OCI-LY3 (cell line): ENCODE measurements around the gene ELAVL2.

Source experiments
- EZH2phosphoT487 ChIP-seq: fragments of 200-600 bp; shearing (Covaris generic); IDR thresholded peaks from 2 replicates; pipeline ENCODE4 v1.6.1; 2018; ENCODE audit warnings: antibody characterized with exemption, mixed run types, low read depth
- TF ChIP-seq, protein P1 (sequence below): fragments of 200-600, 300-600 bp; sonication (generic); IDR thresholded peaks from 2 replicates; pipeline ENCODE4 v1.5.1; 2014; ENCODE audit warnings: antibody characterized with exemption, low read length, low read depth

DNA sequence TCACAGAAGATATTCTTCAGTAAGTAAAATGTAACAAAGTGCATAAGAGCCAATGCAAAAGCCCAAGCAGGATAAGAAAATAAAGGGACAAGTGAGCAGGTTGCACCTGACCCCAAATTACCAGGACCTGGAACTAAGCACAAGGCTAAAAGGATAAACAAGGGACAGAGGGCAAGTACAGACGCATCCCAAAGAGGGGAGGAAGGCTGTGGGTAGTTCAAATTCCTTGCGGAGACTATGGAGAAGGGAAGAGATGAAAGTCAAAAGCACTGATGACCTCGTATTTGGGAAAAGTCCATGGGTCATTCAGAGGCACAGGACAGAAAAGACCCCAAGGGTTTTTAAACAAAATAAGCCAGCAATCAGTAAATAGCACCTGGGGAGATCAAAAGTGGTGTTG, 11.8 kb downstream of the ELAVL2 start:
- TF ChIP-seq, protein P1, sequence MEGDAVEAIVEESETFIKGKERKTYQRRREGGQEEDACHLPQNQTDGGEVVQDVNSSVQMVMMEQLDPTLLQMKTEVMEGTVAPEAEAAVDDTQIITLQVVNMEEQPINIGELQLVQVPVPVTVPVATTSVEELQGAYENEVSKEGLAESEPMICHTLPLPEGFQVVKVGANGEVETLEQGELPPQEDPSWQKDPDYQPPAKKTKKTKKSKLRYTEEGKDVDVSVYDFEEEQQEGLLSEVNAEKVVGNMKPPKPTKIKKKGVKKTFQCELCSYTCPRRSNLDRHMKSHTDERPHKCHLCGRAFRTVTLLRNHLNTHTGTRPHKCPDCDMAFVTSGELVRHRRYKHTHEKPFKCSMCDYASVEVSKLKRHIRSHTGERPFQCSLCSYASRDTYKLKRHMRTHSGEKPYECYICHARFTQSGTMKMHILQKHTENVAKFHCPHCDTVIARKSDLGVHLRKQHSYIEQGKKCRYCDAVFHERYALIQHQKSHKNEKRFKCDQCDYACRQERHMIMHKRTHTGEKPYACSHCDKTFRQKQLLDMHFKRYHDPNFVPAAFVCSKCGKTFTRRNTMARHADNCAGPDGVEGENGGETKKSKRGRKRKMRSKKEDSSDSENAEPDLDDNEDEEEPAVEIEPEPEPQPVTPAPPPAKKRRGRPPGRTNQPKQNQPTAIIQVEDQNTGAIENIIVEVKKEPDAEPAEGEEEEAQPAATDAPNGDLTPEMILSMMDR, result no peak
- TF ChIP-seq EZH2phosphoT487, result no peak
